Measurements from ENCODE around the gene MIOS.

MIOS gene

DNA sequence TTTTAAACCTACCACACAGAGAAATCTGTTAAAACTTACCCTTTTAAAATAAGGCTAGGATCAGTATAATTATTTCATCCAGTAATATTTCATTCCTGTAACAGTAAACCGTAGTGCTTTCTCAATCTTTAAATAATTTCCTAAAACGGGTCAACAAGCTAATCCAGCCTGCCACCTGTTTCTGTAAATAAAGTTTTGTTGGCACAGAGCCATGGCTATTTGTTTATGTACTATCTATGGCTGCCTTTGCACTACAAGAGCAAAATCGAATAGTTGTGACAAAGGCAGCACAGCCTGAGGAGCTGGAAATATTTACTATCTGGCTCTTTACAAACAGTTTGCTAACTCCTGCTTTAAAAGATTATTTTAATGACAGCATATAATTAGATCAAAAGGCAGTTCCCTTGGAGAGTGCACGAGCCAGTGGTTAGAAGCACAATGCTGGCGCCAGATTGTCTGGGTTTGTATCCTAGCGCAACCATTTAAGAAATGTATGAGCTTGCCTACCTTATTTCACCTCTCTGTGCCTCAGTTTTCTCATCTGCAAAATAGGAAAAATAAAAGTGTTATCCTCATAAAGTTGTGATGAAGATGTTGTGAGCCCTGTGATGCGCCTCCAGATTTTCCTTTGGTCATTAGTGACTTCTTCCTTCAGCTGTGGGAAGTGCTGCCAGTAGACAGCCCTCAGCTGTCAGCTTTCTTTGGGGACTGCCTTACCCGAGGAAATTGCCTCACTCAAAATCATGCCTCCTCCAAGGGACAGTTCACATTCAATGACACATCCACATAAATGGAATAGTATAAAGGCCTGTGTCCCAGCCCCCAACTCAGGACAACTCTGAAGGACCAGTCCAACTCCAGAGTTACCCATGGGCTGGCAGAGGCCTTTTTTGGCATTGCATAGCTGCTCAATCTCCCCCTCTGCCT is 11.8 kb upstream of the MIOS start (continued):
- peak; percentile 75 for TF ChIP-seq SCRT2 (tag by site-specific recombination; IDR thresholded peaks at IDR 0.05)
- TF ChIP-seq ZNF776 (tag by site-specific recombination; IDR thresholded peaks at IDR 0.05; ENCODE audit: borderline replicate concordance), result no peak
- no peak for TF ChIP-seq ZNF514 (tag by site-specific recombination; IDR thresholded peaks at IDR 0.05)
- TF ChIP-seq, protein P1, sequence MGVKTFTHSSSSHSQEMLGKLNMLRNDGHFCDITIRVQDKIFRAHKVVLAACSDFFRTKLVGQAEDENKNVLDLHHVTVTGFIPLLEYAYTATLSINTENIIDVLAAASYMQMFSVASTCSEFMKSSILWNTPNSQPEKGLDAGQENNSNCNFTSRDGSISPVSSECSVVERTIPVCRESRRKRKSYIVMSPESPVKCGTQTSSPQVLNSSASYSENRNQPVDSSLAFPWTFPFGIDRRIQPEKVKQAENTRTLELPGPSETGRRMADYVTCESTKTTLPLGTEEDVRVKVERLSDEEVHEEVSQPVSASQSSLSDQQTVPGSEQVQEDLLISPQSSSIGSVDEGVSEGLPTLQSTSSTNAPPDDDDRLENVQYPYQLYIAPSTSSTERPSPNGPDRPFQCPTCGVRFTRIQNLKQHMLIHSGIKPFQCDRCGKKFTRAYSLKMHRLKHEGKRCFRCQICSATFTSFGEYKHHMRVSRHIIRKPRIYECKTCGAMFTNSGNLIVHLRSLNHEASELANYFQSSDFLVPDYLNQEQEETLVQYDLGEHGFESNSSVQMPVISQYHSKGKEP (tag by site-specific recombination; IDR thresholded peaks at IDR 0.05), result 0 out of 2 replicates have a peak, but pooled peaks have one; percentile 28

DNA sequence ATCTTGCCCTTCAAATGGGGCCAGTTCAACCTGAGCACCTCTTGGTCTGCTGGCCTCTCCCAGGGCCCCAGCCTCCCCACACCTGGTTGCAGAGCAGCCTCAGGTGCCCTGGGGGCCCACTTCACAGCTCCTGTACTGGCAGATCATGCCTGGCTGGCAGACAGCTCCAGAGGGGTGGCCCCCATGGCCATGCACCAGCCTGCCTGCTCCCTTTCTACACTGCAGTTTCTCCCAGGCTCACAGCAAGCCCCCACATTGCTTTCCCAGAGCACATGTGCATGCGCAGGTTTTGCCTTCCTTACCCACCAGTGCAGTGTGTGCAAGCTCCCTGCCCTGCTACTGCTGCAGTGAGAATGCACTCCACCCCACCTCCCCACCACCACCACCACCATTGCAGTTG is 9.8 kb upstream of the MIOS start:
- CTCF ChIA-PET, result no interaction called here

DNA sequence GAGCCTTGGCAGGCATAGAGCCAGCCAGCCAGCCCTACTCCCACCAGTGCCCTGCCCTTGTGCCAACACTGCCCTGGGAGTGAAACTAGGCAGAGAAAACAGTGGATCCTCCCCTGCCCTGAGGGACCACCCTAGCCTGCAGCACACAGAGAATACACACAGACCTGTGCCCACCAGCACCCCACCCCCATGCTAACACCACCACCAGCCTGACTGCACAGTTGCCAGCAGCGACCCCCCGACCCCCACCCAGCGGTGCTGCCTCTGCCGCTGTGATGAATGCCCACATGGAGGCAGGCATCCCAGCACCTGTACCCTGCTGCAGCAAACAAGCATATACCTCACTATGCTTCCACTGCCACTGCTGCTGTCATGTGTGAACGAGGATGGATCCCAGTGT is 9.4 kb upstream of the MIOS start:
- ChIA-PET CTCF (no interaction called here), POLR2A (no interaction called here)
- TF ChIP-seq ZNF341 (tag by site-specific recombination; IDR thresholded peaks at IDR 0.05; ENCODE audit: low read depth), result no peak
- TF ChIP-seq ZNF24 (tag by site-specific recombination; IDR thresholded peaks at IDR 0.05), result no peak
- no peak for TF ChIP-seq ZSCAN16 (tag by site-specific recombination; IDR thresholded peaks at IDR 0.05)
- TF ChIP-seq, protein P2, sequence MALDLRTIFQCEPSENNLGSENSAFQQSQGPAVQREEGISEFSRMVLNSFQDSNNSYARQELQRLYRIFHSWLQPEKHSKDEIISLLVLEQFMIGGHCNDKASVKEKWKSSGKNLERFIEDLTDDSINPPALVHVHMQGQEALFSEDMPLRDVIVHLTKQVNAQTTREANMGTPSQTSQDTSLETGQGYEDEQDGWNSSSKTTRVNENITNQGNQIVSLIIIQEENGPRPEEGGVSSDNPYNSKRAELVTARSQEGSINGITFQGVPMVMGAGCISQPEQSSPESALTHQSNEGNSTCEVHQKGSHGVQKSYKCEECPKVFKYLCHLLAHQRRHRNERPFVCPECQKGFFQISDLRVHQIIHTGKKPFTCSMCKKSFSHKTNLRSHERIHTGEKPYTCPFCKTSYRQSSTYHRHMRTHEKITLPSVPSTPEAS (tag by site-specific recombination; IDR thresholded peaks at IDR 0.05), result no peak
- no peak for TF ChIP-seq ZNF600 (tag by site-specific recombination; IDR thresholded peaks at IDR 0.05)
- no peak for TF ChIP-seq ZNF596 (tag by site-specific recombination; IDR thresholded peaks at IDR 0.05)
- TF ChIP-seq, protein P3, sequence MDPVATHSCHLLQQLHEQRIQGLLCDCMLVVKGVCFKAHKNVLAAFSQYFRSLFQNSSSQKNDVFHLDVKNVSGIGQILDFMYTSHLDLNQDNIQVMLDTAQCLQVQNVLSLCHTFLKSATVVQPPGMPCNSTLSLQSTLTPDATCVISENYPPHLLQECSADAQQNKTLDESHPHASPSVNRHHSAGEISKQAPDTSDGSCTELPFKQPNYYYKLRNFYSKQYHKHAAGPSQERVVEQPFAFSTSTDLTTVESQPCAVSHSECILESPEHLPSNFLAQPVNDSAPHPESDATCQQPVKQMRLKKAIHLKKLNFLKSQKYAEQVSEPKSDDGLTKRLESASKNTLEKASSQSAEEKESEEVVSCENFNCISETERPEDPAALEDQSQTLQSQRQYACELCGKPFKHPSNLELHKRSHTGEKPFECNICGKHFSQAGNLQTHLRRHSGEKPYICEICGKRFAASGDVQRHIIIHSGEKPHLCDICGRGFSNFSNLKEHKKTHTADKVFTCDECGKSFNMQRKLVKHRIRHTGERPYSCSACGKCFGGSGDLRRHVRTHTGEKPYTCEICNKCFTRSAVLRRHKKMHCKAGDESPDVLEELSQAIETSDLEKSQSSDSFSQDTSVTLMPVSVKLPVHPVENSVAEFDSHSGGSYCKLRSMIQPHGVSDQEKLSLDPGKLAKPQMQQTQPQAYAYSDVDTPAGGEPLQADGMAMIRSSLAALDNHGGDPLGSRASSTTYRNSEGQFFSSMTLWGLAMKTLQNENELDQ (tag by site-specific recombination; IDR thresholded peaks at IDR 0.05; ENCODE audit: low read depth), result no peak
- TF ChIP-seq ZNF549 (tag by site-specific recombination; IDR thresholded peaks at IDR 0.05), result no peak
- no peak for TF ChIP-seq ZNF146 (tag by site-specific recombination; IDR thresholded peaks at IDR 0.05)
- TF ChIP-seq ZBTB17 (tag by site-specific recombination; IDR thresholded peaks at IDR 0.05), result no peak
- no peak for TF ChIP-seq ZNF114 (tag by site-specific recombination; IDR thresholded peaks at IDR 0.05)
- TF ChIP-seq TRIM28 (IDR thresholded peaks at IDR 0.05; ENCODE audit: borderline replicate concordance, low read length), result no peak
- no peak for TF ChIP-seq ZNF423 (tag by site-specific recombination; IDR thresholded peaks at IDR 0.05)
- no peak for TF ChIP-seq ZNF211 (tag by site-specific recombination; IDR thresholded peaks at IDR 0.05; ENCODE audit: low read depth)
- no peak for TF ChIP-seq ZNF157 (tag by site-specific recombination; IDR thresholded peaks at IDR 0.05)
- no peak overlapping the region for H3K27ac ChIP-seq (ENCODE audit: extremely low read depth, low read depth, low read length)
- H3K9me3 ChIP-seq (ENCODE audit: control insufficient read depth, insufficient read depth, low read depth, low read length), result no peaks in the 10 kb centered on the region
- H3K4me1 ChIP-seq (ENCODE audit: control insufficient read depth, insufficient read depth, low read length), result peaks cover 8% of the 10 kb centered on the region
- H3K36me3 ChIP-seq (ENCODE audit: control insufficient read depth in 2 of 2, insufficient read depth in 1 of 2, low read length in 2 of 2), result no peaks in the 10 kb centered on the region
- H3K4me3 ChIP-seq (ENCODE audit: low read depth, low read length), result no peak overlapping the region

More for the DNA sequence above, 9.8 kb upstream of the MIOS start:
- H3K36me3 ChIP-seq (ENCODE audit: control insufficient read depth in 2 of 2, insufficient read depth in 1 of 2, low read length in 2 of 2), result no peaks in the 10 kb centered on the region
- TF ChIP-seq ZNF544 (tag by site-specific recombination; IDR thresholded peaks at IDR 0.05), result no peak
- TF ChIP-seq ZNF624 (tag by site-specific recombination; IDR thresholded peaks at IDR 0.05), result no peak
- no peak for TF ChIP-seq ZNF155 (tag by site-specific recombination; IDR thresholded peaks at IDR 0.05)
- no peak for TF ChIP-seq KLF1 (tag by site-specific recombination; IDR thresholded peaks at IDR 0.05)
- no peak for TF ChIP-seq ZNF10 (tag by site-specific recombination; IDR thresholded peaks at IDR 0.05)
- TF ChIP-seq ZXDB (tag by site-specific recombination; IDR thresholded peaks at IDR 0.05), result no peak
- no peak for TF ChIP-seq ZNF585B (tag by site-specific recombination; IDR thresholded peaks at IDR 0.05)
- TF ChIP-seq ZNF555 (tag by site-specific recombination; conservative IDR thresholded peaks at IDR 0.05), result no peak
- no peak for TF ChIP-seq HOXD13 (CRISPR knock-in tag; IDR thresholded peaks at IDR 0.05; ENCODE audit: borderline replicate concordance)
- peaks cover 8% of the 10 kb centered on the region for H3K4me1 ChIP-seq (ENCODE audit: control insufficient read depth, insufficient read depth, low read length)
- H3K9me3 ChIP-seq (ENCODE audit: control insufficient read depth, insufficient read depth, low read depth, low read length), result no peaks in the 10 kb centered on the region
- H3K4me3 ChIP-seq (ENCODE audit: low read depth, low read length), result no peak overlapping the region
- H3K27ac ChIP-seq (ENCODE audit: extremely low read depth, low read depth, low read length), result no peak overlapping the region
- POLR2A ChIA-PET, result no interaction called here
